COLO829 (cell line): Measurements from ENCODE around the gene NDUFAF8.
A peak's percentile ranks its signal among the peaks of the same experiment; 100 is the strongest.

Source experiments
- DNase-seq: peaks from one replicate; pipeline ENCODE4 v3.0.0; 2012; ENCODE audit warnings: low spot score

NDUFAF8 gene

DNA sequence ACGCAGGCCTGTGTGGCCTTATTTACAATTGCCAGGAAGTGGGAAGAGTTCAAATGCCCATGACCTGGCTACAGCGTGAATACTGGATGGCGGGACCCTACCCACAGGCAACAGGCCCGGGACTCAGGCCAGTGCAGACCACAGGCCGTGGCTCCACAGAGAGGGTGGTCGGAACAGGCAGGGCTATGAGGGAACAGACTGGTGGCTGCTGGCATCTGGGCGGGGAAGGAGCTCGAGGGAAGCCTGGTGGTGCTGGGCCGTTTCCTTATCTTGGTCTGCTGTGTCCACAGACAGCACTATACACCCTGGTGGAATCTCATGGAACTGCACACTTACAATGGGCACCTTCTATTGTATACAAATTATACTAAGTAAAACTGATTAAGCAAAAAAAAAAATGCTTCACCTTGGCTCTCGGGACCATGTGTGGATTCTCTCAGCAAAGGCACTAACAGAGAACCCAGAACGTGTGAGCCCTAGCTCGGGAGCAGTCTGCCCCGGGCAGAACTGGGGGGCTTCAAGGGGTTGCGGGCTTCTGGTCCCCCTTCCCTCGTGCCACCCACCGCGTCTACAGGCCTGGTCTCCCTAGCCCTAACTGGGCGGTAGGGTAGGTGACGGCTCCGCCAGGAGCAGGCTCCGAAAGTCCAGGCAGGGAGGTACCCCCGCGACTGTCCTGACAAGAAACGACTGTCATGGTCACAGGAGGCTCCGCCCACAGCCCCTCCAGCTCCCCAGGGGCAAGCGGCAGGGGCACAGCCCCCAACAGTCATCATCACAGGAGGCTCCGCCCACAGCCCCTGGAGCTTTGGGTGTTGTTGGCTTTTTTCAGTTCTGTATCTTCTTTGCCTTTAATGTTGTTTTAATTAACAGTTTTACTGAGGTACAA is 38.2 kb upstream of the NDUFAF8 start:
- DNase-seq, result peak; percentile 66

DNA sequence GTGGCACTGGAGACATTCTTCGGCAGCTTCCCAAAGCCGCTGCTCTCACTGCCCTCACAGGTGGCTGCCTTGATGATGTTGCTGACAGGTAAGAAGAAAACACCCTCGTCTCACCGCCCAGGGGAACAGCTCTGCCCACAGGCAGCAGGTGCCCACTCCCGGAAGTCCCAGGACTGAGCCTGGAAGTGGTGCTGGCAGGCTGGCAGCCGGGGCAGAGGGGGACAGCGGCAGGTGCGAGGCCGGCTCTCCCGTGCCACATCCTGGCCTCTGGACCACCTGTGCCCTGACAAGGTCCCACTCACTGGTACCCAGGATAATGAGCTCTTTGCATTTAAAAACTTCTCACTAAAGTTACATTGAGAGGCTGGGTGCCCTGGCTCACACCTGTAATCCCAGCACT is 36.8 kb upstream of the NDUFAF8 start:
- DNase-seq, result no peak

DNA sequence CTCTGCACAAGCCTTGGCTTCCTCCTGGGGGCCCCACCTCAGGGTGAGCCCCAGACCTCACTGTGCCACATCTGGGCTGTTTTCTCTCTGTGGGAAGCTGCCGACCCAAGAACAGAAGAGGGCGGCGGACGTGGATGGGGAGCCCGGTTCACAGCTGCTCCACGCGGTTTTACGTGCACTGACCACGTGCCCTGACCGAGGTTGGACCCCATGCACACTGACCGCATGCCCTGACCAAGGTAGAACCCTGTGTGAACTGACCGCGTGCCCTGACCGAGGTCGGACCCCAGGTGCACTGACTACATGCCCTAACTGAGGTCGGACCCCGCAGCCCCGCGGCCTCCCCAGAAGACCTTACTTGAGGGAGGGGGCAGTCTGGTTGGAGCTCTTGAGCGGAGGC is 36.0 kb upstream of the NDUFAF8 start:
- no peak for DNase-seq

DNA sequence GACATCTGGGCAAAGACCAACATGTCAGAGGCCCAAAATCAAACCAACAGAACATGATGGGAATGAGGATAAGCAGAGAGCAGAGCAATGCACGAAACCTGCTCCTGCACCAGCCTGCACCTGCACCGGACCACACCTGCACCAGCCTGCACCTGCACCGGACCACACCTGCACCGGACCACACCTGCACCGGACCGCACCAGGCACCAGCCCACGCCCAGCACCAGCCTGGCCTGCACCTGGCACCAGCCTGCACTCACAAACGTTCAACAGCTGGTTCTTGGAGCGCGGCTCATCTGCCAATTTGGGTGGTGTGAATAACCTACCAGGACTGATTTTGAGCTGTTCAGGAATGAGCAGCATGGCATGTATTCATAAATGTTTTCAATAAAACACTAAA is 34.5 kb upstream of the NDUFAF8 start:
- DNase-seq, result no peak

DNA sequence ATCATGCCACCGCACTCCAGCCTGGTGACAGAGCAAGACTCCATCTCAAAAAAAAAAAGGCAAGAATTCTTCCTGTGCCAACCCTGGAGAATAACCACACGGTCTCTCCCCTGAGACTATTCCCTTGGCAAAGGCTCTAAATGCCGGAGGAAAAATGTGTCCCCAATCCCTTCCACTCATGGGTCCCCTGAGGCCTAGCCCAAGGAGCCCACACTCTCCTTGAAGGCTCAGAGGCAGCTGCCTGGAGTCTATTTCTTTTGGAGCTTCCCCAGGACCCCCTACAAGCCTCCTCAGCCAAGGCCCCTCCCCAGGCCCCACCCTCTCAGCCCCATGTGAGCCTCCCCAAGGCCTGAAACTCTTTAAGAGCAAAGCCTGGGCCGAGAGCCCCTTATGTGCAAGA is 33.0 kb upstream of the NDUFAF8 start:
- DNase-seq, result no peak

DNA sequence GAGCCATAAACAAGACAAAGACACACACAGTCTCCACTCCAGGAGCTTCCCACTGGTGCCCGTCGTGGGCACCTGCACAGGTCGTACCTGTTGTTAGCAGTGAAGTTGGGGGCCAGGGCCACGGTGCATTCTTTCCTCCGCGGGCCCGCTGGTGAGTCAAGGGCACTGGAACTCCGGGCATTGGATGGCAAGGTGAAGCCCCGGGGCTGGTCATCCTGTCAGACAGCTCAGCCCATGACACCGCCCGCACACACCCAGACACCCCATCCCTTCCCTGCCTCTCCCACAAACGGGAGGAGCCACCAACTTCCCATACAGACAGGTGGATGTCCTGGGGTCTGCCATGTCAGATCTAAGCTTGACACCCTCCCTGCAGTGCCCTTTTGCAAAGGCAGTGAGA is 32.5 kb upstream of the NDUFAF8 start:
- no peak for DNase-seq

DNA sequence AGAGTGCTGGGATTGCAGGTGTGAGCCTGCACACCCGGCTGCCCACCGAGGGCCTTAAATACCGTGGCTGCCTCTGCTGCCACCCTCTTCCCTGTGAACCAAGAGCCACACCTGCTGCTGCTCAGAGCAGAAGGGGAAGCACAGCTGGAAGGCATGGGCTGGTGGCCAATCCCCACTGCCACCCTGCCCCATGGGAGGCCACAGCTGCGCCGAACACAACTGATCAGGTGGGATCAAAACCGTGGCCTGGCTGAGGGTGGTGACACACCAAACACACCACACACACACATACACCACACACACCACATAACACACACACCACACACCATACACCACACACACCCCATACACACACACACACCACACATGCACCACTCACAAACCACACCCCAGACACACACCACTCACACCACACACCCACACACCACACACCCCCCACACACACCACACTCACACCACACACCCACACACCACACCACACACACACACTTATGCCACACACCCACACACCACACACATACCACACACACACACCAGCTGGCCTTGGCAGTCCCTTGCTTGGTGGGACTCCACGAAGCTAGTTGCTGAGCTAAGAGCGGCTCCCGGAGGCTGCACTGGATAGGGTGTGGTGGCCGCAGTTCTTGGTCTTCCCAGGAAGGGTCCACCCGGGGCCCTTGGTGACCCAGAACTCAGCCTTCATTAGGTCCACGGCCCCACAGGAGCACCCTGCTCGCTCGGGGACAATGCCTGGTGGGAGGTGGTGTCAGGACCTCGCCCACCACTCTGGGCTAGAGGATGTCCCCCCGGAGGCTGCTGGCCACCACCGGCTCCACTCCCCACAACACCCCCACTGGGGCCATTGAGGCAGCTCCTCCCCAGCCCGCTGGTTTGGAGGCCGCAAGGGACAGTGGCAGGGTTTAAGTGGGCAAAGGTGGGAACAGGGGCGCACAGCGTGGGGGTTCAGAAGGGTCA is 31.2 kb upstream of the NDUFAF8 start:
- no peak for DNase-seq

DNA sequence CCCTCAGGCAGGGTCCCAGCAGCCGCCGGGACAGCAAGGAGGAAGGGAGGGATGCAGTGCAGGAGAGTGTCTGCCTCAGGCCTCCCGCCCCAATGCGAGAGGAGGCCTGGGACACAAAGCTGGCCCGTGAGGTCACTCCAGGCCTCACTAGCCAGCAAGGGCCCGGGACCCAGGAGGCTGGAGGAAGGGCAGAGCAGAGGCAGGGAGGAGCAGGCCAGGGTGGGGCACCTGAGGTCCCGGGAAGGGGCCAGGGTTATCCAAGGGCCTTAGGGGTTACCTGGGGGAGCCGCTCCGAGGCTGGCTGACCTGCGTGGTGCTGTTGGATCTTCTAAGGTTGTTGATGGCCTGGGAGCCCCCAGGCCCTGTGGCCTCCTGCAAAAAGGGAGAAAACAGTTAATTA is 30.5 kb upstream of the NDUFAF8 start:
- DNase-seq, result no peak

DNA sequence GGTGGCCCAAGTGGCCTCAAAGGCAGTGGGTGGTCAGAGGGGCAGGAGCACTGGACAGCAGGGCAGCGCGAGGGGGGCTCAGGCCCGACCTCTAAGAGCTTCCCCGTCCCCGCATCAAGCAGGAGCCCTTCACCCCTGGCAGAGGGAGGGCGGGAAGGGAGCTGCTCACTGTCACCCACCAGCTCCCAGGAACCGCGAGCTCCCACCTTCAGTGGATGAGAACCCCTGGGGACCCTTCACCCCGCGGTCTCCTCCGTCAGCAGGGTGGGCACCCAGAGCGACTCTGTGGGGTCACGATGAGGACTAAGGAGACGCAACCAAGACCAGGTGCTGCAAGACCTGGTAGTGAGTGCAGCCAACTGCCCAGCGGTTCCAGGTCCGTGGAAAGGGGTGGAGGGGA is 30.0 kb upstream of the NDUFAF8 start:
- no peak for DNase-seq

DNA sequence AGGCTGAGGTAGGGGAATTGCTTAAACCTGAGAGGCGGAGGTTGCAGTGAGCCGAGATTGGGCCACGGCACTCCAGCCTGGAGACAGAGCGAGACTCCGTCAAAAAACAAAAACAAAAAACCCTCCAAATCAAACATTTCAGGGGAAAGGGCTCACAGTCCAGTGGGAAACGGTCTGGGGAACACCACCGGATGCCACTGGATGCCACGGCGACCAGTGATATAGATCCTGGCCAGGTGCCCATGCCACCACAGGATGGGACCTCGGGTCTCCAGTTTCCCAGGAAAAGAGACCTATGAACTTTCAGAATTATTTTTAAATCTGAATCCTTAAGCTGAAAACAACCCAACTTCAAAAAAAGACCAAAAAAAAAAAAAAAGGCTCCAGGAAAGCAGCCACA is 28.7 kb upstream of the NDUFAF8 start:
- DNase-seq, result no peak

DNA sequence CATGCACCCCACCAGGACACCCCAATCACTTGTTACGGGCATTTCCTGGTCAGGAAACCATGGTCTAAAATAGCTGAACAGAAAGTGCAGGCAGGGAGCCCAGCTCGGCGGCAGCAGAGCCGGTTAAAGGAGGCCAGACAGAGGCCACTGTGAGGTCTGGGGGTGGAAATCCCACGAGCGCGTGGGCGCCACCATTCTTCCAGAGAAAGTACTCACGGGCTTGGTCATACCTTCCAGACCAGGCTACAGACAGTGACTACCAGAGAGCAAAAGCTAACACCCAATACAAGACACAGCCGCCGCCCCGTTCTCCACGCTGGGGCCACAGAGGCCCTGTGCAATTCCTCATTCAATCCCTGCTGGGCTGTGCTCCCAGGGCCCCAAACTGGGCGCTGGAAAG is 28.2 kb upstream of the NDUFAF8 start:
- no peak for DNase-seq

DNA sequence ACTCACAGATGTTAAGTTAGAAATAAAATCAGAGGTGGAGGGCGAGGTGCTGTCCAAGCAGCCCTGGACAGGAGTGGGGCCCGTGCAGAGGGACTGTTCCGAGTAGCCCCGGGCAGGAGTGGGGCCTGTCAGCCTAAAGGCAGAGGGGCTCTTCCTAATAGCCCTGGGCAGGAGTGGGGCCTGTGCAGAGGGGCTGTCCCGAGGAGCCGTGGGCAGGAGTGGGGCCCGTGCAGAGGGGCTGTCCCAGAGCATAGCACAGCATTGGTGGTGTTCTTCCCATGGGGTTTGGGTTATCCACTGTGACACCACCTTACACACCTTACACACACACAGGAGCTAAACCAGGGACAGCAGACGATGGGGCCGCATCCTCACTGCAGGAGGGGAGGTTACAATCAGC is 26.8 kb upstream of the NDUFAF8 start:
- DNase-seq, result no peak

DNA sequence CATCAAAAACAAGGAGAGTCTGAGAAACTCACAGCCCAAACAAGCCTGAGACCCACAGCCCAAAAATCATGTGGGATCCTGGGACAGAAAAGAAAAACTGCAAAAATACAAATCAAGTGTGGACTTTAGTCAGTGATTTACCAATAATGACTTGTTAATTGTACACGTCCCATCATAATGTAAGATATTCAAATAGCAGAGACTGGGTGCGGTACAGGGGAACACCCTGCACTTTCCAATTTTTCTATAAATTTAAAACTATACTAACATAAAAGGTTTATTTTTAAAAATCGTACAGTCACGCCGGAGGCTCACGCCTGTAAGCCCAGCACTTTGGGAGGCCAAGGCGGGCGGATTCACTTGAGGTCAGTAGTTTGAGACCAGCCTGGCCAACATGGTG is 25.1 kb upstream of the NDUFAF8 start:
- DNase-seq, result no peak

DNA sequence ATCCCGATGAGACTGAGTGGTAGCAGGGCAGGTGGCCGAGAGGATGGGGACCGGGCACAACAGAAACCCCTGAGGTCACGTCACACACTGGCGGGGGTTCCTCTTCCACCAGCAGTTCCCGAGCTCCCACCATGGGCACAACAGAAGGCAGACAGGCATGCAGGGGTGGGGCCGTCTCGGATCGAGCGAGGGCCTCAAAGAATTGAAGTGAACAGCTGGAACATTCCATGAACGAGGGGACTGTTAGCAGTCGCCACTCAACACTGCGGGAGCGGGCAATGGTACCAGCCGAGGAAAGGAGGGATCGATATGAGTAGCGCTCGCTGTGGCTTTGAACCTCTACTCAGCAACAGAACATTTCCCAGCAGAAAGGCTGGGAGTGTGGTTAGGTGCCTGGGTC is 21.6 kb upstream of the NDUFAF8 start:
- no peak for DNase-seq

DNA sequence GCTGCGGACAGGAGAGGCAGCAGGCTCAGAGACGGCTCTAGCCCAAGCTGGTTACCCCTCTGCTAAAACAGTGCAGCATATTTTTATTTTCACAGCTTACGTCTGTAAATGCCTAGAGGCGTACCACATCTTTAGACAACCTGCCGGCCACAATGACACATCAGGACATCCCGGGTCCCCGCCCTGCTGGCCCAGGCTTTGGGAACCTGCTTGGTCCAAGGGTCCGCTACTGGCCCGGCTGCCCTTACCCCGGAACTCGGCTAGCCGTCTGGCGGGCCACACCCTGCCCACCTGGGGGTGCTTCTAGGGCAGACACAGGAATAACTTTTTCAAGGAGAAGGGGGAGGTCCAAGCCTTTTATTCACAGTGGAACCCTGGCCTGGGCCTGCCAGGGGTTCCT is 20.7 kb upstream of the NDUFAF8 start:
- DNase-seq, result no peak

DNA sequence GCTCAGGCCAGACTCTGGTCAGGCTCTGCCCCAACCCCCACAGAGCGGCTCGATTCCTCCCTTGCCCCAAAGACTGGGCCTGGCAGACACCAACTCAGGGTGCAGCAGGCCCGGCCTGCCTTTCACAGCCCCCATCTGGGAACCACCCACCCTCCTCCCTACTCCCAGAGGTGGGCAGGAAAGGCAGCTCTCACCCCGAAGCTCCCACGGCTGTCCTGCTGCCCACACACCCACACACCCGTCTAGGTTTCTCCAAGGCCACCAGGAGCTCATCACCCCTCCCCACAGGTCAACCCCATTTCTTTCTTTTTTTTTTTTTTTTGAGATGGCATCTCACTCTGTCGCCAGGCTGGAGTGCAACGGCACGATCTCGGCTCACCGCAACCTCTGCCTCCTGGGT is 20.1 kb upstream of the NDUFAF8 start:
- no peak for DNase-seq

DNA sequence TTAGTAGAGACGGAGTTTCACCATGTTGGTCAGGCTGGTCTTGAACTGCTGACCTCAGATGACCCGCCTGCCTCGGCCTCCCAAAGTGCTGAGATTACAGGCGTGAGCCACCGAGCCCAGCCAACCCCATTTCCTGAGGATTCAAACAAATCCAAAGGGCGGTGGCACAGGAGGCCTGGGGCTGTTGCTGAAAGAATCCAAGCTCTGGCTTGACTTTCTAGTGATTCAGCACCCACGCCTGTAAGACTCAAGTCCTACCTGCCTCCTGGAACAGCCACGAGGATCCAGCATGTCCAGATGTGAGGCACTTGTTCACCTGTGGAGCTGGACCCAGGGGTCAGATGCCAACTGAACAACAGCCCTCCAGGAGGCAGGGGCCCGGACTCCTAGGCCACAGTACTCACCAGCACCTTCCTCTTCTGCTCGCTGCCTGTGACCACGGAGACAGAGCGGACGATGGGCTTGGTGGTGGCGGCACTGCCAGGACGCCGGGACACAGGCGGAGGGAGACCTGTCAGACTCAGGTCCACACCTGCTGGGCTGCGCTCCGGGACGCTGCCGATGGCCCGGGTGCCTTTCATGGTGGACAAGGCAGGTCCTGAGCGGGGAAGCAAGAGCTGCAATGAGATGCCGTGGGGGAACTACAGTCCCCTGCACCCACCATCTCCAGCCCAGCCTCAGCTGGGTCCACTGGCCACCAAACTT is 19.5 kb upstream of the NDUFAF8 start:
- DNase-seq, result no peak

DNA sequence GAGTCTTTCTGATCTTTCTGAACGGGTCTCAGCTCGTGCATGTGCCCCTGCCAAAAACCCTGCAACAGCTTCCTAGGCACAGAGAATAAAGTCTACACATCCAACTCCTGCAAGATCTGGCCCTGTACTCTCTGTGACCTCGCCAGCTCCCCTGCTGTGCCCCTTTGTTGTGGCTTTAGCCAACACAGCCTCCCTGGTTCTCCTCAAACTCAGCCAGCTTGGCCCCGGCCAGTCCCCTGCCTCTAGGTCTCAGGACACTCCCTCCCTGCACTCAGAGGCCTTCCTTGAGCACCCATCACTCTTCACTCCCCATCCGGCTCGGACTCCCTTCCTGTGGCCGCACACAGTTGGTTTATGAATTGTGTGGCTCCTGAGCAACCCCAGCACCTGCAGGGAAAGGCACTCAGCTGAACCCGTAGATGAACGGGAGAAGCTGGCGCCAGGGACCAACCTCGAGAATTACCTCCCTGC is 17.7 kb upstream of the NDUFAF8 start:
- no peak for DNase-seq

DNA sequence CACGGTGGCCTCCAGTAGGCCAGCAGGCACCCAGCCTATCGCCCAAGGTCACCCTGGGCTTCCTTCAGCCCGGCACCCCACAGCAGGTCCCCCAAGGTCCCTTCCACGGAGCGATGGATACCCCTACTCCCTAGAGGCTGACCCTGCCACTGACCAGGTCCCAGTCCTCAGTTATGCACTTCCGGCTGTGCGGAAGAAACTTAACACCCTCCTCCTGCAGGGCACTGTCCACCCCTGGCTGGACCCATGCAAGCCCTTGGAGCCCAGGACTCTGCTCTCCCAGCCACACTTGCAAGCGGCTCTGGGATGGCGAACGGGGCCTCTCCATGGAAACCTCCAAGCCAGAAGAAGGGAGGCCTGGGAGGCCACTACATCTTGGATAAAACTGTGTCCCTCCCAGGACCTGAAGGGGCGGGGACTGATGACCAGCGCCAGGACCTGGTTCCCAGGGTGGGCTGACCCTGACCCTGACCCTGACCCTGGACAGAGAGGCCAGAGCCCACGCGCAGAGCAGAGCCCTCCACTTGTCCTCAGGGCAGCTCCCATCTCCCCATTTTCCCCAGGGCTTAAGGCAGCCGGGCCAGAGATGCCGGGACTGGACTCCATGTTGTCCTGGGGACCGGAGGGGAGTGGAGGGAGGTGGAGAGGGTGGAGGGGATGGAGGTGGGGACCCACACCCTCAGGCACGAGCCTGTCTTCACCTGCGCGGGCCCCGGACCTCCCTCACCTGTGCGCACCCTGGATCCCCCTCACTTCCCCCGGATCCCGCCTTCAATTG is 17.1 kb upstream of the NDUFAF8 start:
- no peak for DNase-seq

DNA sequence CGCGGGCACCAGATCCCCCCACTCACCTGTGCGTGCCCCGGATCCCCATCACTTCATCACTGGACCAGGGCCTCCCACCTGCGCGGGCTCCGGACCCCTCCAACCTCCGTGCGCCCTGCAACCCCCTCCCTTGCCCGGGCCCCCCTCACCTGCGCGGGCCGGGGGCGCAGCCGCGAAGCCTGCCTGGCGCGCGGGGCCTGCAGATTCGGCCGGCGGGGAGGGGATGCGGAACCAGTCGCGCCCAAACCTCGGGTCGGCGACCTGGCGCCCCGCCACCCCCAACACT is 16.6 kb upstream of the NDUFAF8 start:
- DNase-seq, result no peak

DNA sequence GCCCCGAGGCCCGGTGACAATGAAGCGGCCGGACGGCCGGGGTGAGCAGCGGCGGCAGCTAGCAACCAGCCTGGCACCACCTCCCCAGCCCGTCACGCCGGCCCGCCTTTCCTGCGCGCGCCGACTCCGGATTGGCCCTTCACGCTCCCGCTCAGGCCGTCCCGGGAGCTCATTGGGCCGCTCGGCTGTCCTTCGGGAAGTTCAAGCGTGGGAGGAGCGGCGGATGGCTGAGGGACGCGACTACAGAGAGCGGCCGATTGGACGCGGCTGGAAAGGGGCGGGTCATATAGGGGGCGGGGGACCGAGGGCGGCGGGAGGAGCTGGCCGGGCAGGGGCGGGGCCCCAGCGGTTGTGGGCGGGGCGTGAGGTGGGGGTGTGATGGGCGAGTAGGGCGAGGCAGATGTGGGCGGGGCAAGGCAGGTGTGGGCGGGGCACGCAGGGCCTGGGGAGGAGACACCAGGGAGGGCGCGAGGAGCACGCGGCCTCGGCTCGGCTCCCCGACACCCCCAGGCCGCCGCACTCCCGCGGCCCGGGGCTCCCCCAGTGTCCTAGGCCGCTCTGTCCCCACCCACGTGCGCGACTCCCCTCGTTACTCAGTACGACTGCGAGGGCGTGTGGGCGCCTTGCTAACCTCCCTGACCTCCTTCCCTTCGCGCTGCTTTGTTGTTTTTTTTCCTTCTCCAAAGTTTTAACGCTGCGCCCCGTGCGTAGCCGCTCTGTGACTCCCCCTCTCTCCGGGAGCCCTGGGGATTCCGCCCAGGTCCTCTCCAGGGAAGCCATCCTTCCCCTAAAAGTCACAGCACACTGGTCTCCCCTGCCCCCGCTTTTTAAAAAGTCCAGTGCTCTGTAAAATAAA is 16.0 kb upstream of the NDUFAF8 start, which contains the start of gene CEP131:
CEP131 (minus strand) TSS at position 60 of the 856 bp plus-strand sequence. CDS start 2,909 bp downstream, outside the sequence.
- DNase-seq, result peak; percentile 99
